Kidney (tissue), 14 donors: Measurements from ENCODE around the gene CST5. TPM values are rescaled to one million over a fixed set of nuclear protein-coding genes. Genes with fewer than 3 reads are reported as not detected.

Source experiments
- DNase-seq, 5 donors: peaks; one replicate each; pipeline ENCODE4 v3.0.0-alpha.2; 2013 to 2020
- FAIRE-seq: peaks from 2 replicates; lab custom pipeline; 2012; peaks lifted over from hg19 to GRCh38; lab: Jason Lieb, UNC
- H3K27ac ChIP-seq, 2 donors: one replicate each; pipeline ENCODE4 v1.7.0; 2013; ENCODE audit warnings: low read depth in 2 of 2, low read length in 2 of 2, inconsistent platforms in 1 of 2
- H3K27me3 ChIP-seq: one replicate; pipeline ENCODE4 v1.7.1; 2013; ENCODE audit warnings: low read length, inconsistent platforms; ENCODE audit not compliant: control insufficient read depth, insufficient read depth
- H3K36me3 ChIP-seq, 3 donors: one replicate each; pipeline versions ENCODE4 v1.7.0 to v1.7.1; 2013; ENCODE audit warnings: low read length in 3 of 3, control low read depth in 1 of 3, inconsistent platforms in 1 of 3; ENCODE audit not compliant: insufficient read depth in 3 of 3, control insufficient read depth in 2 of 3
- H3K4me1 ChIP-seq, 3 donors: one replicate each; pipeline versions ENCODE4 v1.7.0 to v1.7.1; 2013; ENCODE audit warnings: low read length in 3 of 3, inconsistent platforms in 1 of 3, low read depth in 1 of 3; ENCODE audit not compliant: control insufficient read depth in 2 of 3, insufficient read depth in 2 of 3
- H3K4me3 ChIP-seq, 3 donors: one replicate each; pipeline versions ENCODE4 v1.7.0 to v1.8.1; 2013; ENCODE audit warnings: low read length in 3 of 3, control low read depth in 1 of 3, inconsistent platforms in 1 of 3
- H3K9ac ChIP-seq, 3 donors: one replicate each; pipeline versions ENCODE4 v1.7.0 to v1.7.1; 2013; ENCODE audit warnings: low read length in 3 of 3, control low read depth in 1 of 3, inconsistent platforms in 1 of 3
- H3K9me3 ChIP-seq, 3 donors: one replicate each; pipeline versions ENCODE4 v1.7.0 to v1.7.1; 2013; ENCODE audit warnings: low read length in 3 of 3, control low read depth in 1 of 3, inconsistent platforms in 1 of 3; ENCODE audit not compliant: control insufficient read depth in 2 of 3, insufficient read depth in 1 of 3
- CTCF ChIP-seq: IDR thresholded peaks from 3 replicates; pipeline ENCODE4 v1.5.1; 2012; ENCODE audit warnings: mild to moderate bottlenecking, moderate library complexity, borderline replicate concordance; ENCODE audit not compliant: insufficient read depth; ENCODE audit errors: extremely low read depth
- intact Hi-C: fragments of 100-400 bp; cut with DNase I; formaldehyde crosslinking; loops from one replicate; pipeline ENCODE4 v1.11.1; 2022
- polyA plus RNA-seq: library from polyadenylated mRNA; stranded (reverse); fragments of 350-450 nt; fragmentation: Illumina TruSeq; extraction: RNeasy Lipid Tissue Mini Kit (QIAGEN cat#74804); gene quantifications from one replicate; pipeline ENCODE4 v1.2.3, GENCODE V29; 2014; ENCODE audit warnings: low read depth, low replicate concordance; ENCODE audit not compliant: insufficient read depth
- total RNA-seq: library from RNA; stranded (reverse); fragmentation: NEBNext Ultra II Directional; extraction: Animal tissue kit (Norgen Biotek cat#: 25700); gene quantifications from one replicate; pipeline ENCODE4 v1.2.1, GENCODE V29; 2021
- donor health status: control.
- donor health status: control.
- donor health status: control.
- donor health status: control.
- donor health status: control.
- donor health status: DM: yes; HTN: yes; CAD: no.
- donor health status: Normal renal cell carcinoma (clear cell type).

CST5 gene
- total and polyA plus RNA-seq, 2 donors from 2014 or later, result not detected

GRCh38 chr20:23875606-23876237 is 3.8 kb downstream of the CST5 start:
- TF ChIP-seq CTCF, result no peak
- DNase-seq (no peak), FAIRE-seq (no peak)
- Histone ChIP-seq H3K4me1 (peaks cover 0 to 2% (median 0%) of the 10 kb centered on the region in 3 donors), H3K4me3 (no peak overlapping the region), H3K9ac (no peak overlapping the region), H3K9me3 (no peaks in the 10 kb centered on the region), H3K27ac (no peak overlapping the region), H3K36me3 (no peaks in the 10 kb centered on the region), H3K27me3 (no peaks in the 10 kb centered on the region)
- intact Hi-C loops, result no loop called here

- no peaks in the 10 kb centered on the region for H3K27me3 ChIP-seq
- H3K36me3 ChIP-seq, result no peaks in the 10 kb centered on the region
- DNase-seq (no peak), FAIRE-seq (no peak)
- H3K27ac ChIP-seq, result no peak overlapping the region
- TF ChIP-seq CTCF, result no peak
- intact Hi-C loops, result no loop called here
- H3K4me1 ChIP-seq, result peaks cover 0 to 2% (median 0%) of the 10 kb centered on the region in 3 donors
- H3K4me3 ChIP-seq, result no peak overlapping the region
- no peaks in the 10 kb centered on the region for H3K9me3 ChIP-seq
- H3K9ac ChIP-seq, result no peak overlapping the region
Observed at GRCh38 chr20:23874747-23875146, 4.8 kb downstream of the CST5 start.

GRCh38 chr20:23873370-23874015 is 6.1 kb downstream of the CST5 start:
- no peaks in the 10 kb centered on the region for H3K27me3 ChIP-seq
- no peaks in the 10 kb centered on the region for H3K36me3 ChIP-seq
- intact Hi-C loops, result no loop called here
- H3K27ac ChIP-seq, result no peak overlapping the region
- no peak overlapping the region for H3K4me3 ChIP-seq
- TF ChIP-seq CTCF, result no peak
- no peak for DNase-seq
- H3K4me1 ChIP-seq, result no peaks in the 10 kb centered on the region
- FAIRE-seq, result no peak
- H3K9ac ChIP-seq, result no peak overlapping the region
- no peaks in the 10 kb centered on the region for H3K9me3 ChIP-seq
